ENCODE results near the gene GAST. TPM values are rescaled to one million over a fixed set of nuclear protein-coding genes. Genes with fewer than 3 reads are reported as not detected.

GAST gene
- total RNA-seq: not detected

GRCh38 chr17:41711669-41712400 is at the start of gene GAST:
Gene GAST (plus strand): TSS chr17:41712331. CDS start chr17:41715437, 3,106 bp downstream.
- in situ Hi-C loops (cut with MboI; ENCODE audit: low pct_unique_long_range_greater_than_20kb in 2 of 9, low sequenced_read_pairs in 9 of 9, unreplicated experiment in 9 of 9): no loop called here
- Histone ChIP-seq H3K4me3 (no peak within 1 kb of the TSS), H3K27ac (peak within 1 kb of the TSS; percentile 22 to 50), H3K4me1 (replicated peaks in 1 of 2) (peaks cover 12 to 17% of the 10 kb centered on the region in 2 donors)
- ATAC-seq (replicated peaks in 6 of 8): no peak
- WGBS, 10 experiments: 20 to 100% (median 98%) methylated on average over 1 to 4 of the region's 12 CpGs; no CpG with 5 or more reads in 6 of the 10 experiments

DNA sequence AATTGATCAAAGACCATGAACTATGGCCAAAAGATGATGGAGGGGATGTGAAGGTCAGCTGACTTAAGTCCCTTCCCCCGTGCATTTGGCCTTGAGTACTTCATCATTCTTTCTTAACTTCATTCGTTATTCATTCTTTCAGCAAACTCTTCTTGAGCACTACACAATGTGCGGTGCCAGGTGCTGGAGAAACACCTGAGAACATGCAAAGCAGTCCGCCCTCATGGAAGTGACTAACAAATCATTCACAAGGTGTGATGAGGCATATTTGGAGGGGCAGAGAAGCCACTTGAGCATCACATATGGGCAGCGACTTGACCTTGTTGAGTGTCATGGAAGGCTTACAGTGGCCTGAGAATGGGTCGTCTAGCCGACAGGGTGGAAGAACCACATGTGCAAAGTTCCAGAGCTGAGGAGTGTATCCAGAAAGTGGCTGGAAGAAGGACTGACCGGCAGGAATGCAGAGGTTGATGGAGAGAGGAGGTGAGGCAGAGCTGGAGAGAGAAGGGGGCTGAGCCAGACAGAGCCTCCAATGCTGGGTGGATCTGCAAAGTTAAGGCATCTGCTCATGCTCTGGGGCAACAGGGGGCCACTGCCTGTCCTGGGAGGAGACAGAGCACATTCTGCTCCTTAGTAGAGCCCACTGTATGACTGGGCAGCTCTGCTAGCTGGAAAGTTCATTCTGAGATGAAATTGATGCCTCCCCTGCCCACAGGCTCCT is 48.5 kb upstream of the GAST start:
- in situ Hi-C loops (cut with MboI; ENCODE audit: low pct_unique_long_range_greater_than_20kb in 2 of 9, low sequenced_read_pairs in 9 of 9, unreplicated experiment in 9 of 9): loop anchor here (5.0 to 25.0 kb wide), 8 partner anchors 101 to 1051 kb away; partner anchors contain the start of genes KRT10 (in 3 of the 9), KRT9 (in 2 of the 9) and KRT12 (in 1 of the 9)
- Histone ChIP-seq H3K27ac (no peak overlapping the region), H3K4me3 (no peak overlapping the region), H3K4me1 (replicated peaks in 1 of 2) (peaks cover 10 to 17% of the 10 kb centered on the region in 2 donors)
- no peak for ATAC-seq (replicated peaks in 6 of 8)
- WGBS, 10 experiments: 41 to 93% (median 69%) methylated on average over 3 to 7 of the region's 8 CpGs; no CpG with 5 or more reads in 3 of the 10 experiments

- H3K4me1 ChIP-seq (replicated peaks in 1 of 2): peaks cover 10 to 17% of the 10 kb centered on the region in 2 donors
- no peak overlapping the region for H3K4me3 ChIP-seq
- no peak overlapping the region for H3K27ac ChIP-seq
- no peak for ATAC-seq (replicated peaks in 6 of 8)
- 60 to 63% methylated on average over 1 to 2 of the region's 2 CpGs; no CpG with 5 or more reads in 8 of the 10 experiments for WGBS, 10 experiments
- in situ Hi-C loops (cut with MboI; ENCODE audit: low pct_unique_long_range_greater_than_20kb in 2 of 9, low sequenced_read_pairs in 9 of 9, unreplicated experiment in 9 of 9): loop anchor here (5.0 to 25.0 kb wide), 8 partner anchors 102 to 1052 kb away; partner anchors contain the start of genes KRT10 (in 3 of the 9), KRT9 (in 2 of the 9) and KRT12 (in 1 of the 9)
Measured at GRCh38 chr17:41664172-41664457, 48.0 kb upstream of the GAST start.

GRCh38 chr17:41664587-41665565 is 47.3 kb upstream of the GAST start:
- Histone ChIP-seq H3K4me1 (replicated peaks in 1 of 2) (peaks cover 10 to 17% of the 10 kb centered on the region in 2 donors), H3K4me3 (no peak overlapping the region), H3K27ac (peak overlapping the region; percentile 92 to 96)
- WGBS, 10 experiments: 47 to 100% (median 95%) methylated on average over 1 to 4 of the region's 15 CpGs; no CpG with 5 or more reads in 6 of the 10 experiments
- ATAC-seq (replicated peaks in 6 of 8): no peak
- in situ Hi-C loops (cut with MboI; ENCODE audit: low pct_unique_long_range_greater_than_20kb in 2 of 9, low sequenced_read_pairs in 9 of 9, unreplicated experiment in 9 of 9): loop anchor here (5.0 to 25.0 kb wide), 8 partner anchors 103 to 1053 kb away; partner anchors contain the start of genes KRT10 (in 3 of the 9), KRT9 (in 2 of the 9) and KRT12 (in 1 of the 9)

- Histone ChIP-seq H3K27ac (peak overlapping the region; percentile 92 to 96), H3K4me3 (peak overlapping the region; percentile 16 to 28 (median 27)), H3K4me1 (replicated peaks in 1 of 2) (peaks cover 10 to 17% of the 10 kb centered on the region in 2 donors)
- peak; percentile 80 to 86 (median 84) for ATAC-seq (replicated peaks in 6 of 8)
- in situ Hi-C loops (cut with MboI; ENCODE audit: low pct_unique_long_range_greater_than_20kb in 2 of 9, low sequenced_read_pairs in 9 of 9, unreplicated experiment in 9 of 9): loop anchor here (10.0 to 25.0 kb wide), 7 partner anchors 103 to 1053 kb away; partner anchors contain the start of genes KRT10 (in 3 of the 9), KRT9 (in 2 of the 9) and KRT12 (in 1 of the 9)
- 0 to 11% (median 0%) methylated on average over 1 to 6 of the region's 39 CpGs; no CpG with 5 or more reads in 7 of the 10 experiments for WGBS, 10 experiments
Measured at GRCh38 chr17:41665566-41666236, 46.4 kb upstream of the GAST start.

DNA sequence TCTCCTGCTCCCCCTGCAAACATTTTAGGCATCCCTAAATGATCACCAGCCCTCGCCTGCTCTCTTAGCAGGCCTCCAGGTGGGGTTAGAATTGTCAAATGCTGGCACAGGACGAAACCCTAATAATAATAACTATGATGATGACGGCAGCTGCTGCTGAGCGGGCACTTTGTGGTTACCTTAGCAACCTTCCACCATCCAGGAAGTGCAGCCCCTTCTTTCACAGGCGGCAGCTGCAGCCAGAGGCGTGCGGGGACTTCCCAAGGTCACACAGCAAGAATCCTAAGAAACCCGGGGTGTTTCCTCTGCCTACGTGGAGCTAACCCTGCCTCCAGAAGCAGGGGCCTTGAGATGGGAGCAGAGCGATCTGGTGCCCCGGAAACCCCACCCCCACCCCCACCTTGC is 45.9 kb upstream of the GAST start:
- in situ Hi-C loops (cut with MboI; ENCODE audit: low pct_unique_long_range_greater_than_20kb in 2 of 9, low sequenced_read_pairs in 9 of 9, unreplicated experiment in 9 of 9): loop anchor here (10.0 to 25.0 kb wide), 7 partner anchors 104 to 1054 kb away; partner anchors contain the start of genes KRT10 (in 3 of the 9), KRT9 (in 2 of the 9) and KRT12 (in 1 of the 9)
- 0 to 47% (median 0%) methylated on average over 1 to 2 of the region's 11 CpGs; no CpG with 5 or more reads in 6 of the 10 experiments for WGBS, 10 experiments
- H3K4me1 ChIP-seq (replicated peaks in 1 of 2): peaks cover 10 to 17% of the 10 kb centered on the region in 2 donors
- peak overlapping the region; percentile 92 to 96 for H3K27ac ChIP-seq
- ATAC-seq (replicated peaks in 6 of 8): peak; percentile 10 to 80 (median 64)
- H3K4me3 ChIP-seq: peak overlapping the region; percentile 16 to 28 (median 27)

DNA sequence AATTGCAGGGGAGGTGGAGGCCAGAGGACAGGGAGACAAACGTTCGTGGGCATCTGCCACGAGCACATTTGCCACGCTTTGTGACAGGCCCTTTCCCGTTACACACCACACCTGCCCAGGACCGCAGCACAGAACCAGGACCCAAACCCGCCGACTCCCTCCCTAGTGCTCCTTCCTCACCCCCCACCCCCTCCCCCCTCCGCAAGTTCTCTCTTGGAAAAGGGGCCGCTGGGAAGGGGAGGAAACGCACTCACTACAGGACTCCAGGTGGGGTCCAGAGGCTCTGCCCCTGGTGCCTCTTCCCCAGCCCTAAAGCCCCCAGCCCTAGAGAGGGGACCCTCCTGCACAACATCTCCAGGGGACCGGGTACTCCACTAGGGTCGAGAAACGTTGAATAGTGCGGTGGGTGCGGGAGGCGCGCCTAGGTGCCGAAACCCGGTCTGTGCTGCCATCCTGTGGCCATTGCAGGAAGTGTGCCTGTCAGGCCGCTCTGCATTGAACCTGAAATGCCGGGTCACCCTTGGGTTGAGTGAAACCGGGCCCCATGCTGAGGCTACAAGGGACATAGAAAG is 45.3 kb upstream of the GAST start:
- in situ Hi-C loops (cut with MboI; ENCODE audit: low pct_unique_long_range_greater_than_20kb in 2 of 9, low sequenced_read_pairs in 9 of 9, unreplicated experiment in 9 of 9): loop anchor here (10.0 to 25.0 kb wide), 7 partner anchors 104 to 1054 kb away; partner anchors contain the start of genes KRT10 (in 3 of the 9), KRT9 (in 2 of the 9) and KRT12 (in 1 of the 9)
- WGBS, 10 experiments: 0 to 20% (median 0%) methylated on average over 2 to 4 of the region's 23 CpGs; no CpG with 5 or more reads in 6 of the 10 experiments

GRCh38 chr17:41667280-41668041 is 44.7 kb upstream of the GAST start:
- WGBS, 10 experiments: 0 to 93% (median 71%) methylated on average over 1 to 16 of the region's 23 CpGs; no CpG with 5 or more reads in 2 of the 10 experiments
- Histone ChIP-seq H3K27ac (no peak overlapping the region), H3K4me3 (peak overlapping the region in 1 of 5 donors; percentile 28), H3K4me1 (replicated peaks in 1 of 2) (peaks cover 10 to 17% of the 10 kb centered on the region in 2 donors)
- no peak for ATAC-seq (replicated peaks in 6 of 8)
- in situ Hi-C loops (cut with MboI; ENCODE audit: low pct_unique_long_range_greater_than_20kb in 2 of 9, low sequenced_read_pairs in 9 of 9, unreplicated experiment in 9 of 9): loop anchor here (10.0 to 25.0 kb wide), 7 partner anchors 105 to 1055 kb away; partner anchors contain the start of genes KRT10 (in 3 of the 9), KRT9 (in 2 of the 9) and KRT12 (in 1 of the 9)

More for the DNA sequence above, 45.3 kb upstream of the GAST start:
- Histone ChIP-seq H3K27ac (peak overlapping the region; percentile 92 to 96), H3K4me1 (replicated peaks in 1 of 2) (peaks cover 10 to 17% of the 10 kb centered on the region in 2 donors), H3K4me3 (peak overlapping the region; percentile 16 to 28 (median 27))
- ATAC-seq (replicated peaks in 6 of 8): peak; percentile 48 to 60 (median 55)

DNA sequence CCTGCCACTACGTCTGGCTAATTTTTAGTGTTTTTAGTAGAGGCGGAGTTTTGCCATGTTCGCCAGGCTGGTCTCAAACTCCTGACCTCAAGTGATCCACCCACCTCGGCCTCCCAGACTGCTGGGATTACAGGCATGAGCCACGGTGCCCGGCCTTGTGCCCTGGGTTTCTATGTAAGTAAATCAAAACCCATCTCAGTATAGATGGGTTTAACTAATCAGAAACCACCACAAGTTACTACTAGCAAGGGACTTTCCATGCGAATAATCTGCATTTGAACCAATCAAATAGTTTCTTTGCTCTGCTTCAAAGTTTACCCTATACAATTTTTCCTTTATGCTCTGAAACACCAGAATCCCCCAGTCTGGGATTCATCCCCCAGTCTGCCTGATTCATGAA is 40.0 kb upstream of the GAST start:
- WGBS, 10 experiments: 82 to 100% (median 100%) methylated on average over 1 to 3 of the region's 7 CpGs; no CpG with 5 or more reads in 5 of the 10 experiments
- H3K4me3 ChIP-seq: no peak overlapping the region
- ATAC-seq (replicated peaks in 6 of 8): no peak
- in situ Hi-C loops (cut with MboI; ENCODE audit: low pct_unique_long_range_greater_than_20kb in 2 of 9, low sequenced_read_pairs in 9 of 9, unreplicated experiment in 9 of 9): loop anchor here (25.0 kb wide), 5 partner anchors 110 to 1060 kb away; partner anchors contain the start of genes KRT10 (in 3 of the 9), KRT9 (in 2 of the 9) and KRT12 (in 1 of the 9)
- H3K27ac ChIP-seq: no peak overlapping the region
- peaks cover 6 to 10% of the 10 kb centered on the region in 2 donors for H3K4me1 ChIP-seq (replicated peaks in 1 of 2)
